Measurements from ENCODE around the gene MCRIP2.

Gene MCRIP2

DNA sequence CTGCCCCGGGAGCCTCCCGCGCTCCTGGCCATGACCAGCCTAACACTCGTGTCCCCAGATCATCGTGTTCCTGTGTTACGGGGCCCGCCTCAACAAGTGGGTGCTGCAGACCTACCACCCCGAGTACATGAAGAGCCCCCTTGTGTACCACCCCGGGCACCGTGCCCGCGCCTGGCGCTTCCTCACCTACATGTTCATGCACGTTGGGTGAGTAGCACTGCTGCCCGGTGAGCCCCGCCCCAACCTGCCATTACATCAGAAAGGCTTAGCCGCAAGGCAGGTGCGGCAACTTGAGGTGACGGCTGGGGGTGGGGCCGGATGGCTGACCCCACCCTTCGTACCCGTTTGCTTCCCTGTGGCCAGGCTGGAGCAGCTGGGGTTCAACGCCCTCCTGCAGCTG, 35.3 kb downstream of the MCRIP2 start:
- H3K27ac ChIP-seq = peak overlapping the region; percentile 98; the same call in 1 of the 2 replicates
- TF ChIP-seq, protein P1, sequence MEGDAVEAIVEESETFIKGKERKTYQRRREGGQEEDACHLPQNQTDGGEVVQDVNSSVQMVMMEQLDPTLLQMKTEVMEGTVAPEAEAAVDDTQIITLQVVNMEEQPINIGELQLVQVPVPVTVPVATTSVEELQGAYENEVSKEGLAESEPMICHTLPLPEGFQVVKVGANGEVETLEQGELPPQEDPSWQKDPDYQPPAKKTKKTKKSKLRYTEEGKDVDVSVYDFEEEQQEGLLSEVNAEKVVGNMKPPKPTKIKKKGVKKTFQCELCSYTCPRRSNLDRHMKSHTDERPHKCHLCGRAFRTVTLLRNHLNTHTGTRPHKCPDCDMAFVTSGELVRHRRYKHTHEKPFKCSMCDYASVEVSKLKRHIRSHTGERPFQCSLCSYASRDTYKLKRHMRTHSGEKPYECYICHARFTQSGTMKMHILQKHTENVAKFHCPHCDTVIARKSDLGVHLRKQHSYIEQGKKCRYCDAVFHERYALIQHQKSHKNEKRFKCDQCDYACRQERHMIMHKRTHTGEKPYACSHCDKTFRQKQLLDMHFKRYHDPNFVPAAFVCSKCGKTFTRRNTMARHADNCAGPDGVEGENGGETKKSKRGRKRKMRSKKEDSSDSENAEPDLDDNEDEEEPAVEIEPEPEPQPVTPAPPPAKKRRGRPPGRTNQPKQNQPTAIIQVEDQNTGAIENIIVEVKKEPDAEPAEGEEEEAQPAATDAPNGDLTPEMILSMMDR (IDR thresholded peaks at IDR 0.05) = no peak
- no peak for TF ChIP-seq ZFX (IDR thresholded peaks at IDR 0.05; ENCODE audit: borderline replicate concordance)

DNA sequence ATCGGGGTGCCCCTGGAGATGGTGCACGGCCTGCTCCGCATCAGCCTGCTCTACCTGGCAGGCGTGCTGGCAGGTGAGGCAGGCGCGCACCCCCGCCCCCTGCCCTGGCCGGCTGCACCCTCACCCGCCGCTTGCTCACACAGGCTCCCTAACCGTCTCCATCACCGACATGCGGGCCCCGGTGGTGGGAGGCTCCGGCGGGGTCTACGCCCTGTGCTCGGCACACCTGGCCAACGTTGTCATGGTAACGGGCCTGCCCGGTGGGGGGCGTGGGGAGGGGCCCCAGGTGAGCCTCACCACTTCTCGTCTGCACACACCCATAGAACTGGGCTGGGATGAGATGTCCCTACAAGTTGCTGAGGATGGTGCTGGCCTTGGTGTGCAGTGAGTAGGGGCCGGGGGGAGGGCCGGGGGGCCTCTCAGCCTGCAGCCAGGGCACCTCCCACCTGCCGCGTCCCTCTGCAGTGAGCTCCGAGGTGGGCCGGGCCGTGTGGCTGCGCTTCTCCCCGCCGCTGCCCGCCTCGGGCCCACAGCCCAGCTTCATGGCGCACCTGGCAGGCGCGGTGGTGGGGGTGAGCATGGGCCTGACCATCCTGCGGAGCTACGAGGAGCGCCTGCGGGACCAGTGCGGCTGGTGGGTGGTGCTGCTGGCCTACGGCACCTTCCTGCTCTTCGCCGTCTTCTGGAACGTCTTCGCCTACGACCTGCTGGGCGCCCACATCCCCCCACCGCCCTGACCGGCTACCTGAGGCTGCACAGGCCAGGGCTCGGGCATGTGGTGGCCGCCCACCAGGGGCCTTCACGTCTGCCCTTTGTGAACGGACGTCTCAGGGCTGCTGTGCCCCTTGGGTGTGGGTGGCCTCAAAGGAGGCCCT, 35.9 kb downstream of the MCRIP2 start:
- H3K27ac ChIP-seq = peak overlapping the region; percentile 98
- TF ChIP-seq ZFX (IDR thresholded peaks at IDR 0.05; ENCODE audit: borderline replicate concordance) = no peak
- TF ChIP-seq, protein P1 (IDR thresholded peaks at IDR 0.05) = no peak

DNA sequence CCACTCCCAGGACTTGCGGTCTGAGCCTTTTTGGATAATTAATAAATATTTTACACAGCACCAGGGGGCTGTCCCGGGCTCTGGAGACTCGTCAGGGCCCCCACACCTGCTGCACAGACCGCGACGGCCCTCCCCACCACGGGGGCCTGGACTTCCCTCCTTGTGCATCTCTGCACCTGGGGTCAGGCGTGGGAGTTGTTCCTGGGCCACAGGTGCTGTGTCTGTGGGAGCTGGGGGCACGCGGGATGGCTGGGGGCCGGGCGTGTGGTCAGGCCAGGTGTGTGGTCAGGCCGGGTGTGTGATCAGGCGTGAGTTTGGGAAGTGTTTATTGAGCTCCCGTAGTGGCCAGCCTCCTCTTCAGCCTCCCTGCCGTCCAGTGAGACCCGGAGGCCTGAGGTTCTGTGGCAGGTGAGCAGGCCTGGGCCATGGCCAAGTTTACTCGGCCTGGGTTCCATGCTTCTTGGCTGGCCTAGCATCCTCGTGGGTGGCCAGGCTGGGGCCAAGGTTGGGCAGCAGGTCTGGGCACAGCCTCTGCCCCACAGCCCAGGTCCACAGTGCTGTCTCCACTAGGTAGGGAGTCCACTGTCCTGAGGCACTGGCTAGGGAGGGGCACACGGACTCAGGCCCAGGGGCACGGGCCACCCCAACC, 36.7 kb downstream of the MCRIP2 start:
- peak overlapping the region; percentile 98 for H3K27ac ChIP-seq
- TF ChIP-seq, protein P1 (IDR thresholded peaks at IDR 0.05) = no peak
- no peak for TF ChIP-seq ZFX (IDR thresholded peaks at IDR 0.05; ENCODE audit: borderline replicate concordance)

DNA sequence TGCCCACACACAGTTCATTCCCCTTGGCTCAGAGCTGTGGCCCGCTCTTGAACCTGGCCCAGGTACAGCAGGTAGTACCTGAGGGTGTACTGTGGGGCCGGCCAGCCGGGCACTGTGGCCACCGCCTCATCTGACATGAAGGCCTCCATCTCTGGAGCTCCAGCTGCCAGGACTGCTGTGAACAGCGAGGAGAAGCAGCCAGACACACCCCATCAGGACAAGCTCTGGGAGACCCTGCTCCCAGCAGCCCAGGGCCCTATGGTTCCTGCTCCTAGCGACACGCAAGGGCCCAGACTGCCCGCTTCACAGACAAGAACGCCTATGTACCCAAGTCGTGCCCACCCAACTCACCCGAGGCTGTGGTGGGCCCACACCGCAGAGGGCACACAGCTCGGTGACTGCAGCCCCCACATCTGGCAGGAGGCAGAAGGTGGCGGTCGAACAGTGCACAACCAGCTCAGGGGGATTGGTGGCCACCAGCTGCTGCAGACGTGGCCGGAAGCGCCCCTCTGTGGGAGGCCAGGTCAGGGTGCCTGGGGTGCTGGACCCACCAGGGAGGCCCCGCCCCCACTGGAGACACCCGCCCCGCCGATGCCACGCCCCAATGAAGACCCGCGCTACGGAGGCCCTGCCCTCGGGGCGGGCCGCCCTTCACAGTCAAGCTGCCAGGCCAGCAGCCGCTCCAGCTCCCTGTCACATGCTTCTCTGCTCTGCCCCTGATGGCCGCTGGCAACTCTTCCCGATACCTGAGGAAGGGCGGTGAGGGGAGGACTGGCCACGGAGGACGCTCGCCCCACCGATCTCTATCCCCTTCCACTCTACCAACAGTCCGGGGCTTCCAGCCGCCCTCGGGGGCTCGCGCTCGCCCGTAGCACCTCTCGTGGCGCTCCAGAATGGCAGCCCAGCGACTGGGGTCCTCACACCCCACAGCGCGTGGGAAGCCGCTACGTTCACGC, 37.5 kb downstream of the MCRIP2 start:
- peak overlapping the region; percentile 98 for H3K27ac ChIP-seq
- TF ChIP-seq, protein P1 (IDR thresholded peaks at IDR 0.05) = no peak

DNA sequence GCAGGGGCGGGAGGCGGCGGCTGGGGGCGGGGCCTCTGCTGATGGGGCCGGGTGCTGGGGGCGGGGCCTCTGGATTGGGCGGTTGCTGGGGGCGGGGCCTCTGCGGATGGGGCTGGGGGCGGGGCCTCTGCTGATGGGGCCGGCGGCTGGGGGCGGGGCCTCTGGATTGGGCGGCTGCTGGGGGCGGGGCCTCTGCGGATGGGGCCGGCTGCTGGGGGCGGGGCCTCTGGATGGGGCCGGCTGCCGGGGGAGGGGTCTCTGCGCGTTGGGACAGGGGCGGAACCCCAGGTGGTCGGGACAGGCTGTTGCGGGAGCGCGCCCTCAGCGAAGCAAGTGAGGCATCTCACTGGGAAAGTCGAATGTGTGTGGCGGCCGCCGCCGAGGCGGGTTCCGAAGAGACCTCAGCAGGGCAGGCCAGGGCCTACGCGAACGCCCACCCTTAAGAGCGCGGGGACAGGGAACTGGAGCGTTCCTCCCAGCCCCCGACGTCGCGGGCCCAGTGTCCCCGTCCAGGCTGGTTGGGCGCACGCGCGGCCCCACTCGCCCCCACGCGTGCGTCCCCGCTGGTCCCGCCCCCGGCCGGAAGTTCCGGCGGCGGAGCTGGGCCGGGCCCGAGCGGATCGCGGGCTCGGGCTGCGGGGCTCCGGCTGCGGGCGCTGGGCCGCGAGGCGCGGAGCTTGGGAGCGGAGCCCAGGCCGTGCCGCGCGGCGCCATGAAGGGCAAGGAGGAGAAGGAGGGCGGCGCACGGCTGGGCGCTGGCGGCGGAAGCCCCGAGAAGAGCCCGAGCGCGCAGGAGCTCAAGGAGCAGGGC, 38.4 kb downstream of the MCRIP2 start, which contains the start of gene STUB1:
Gene STUB1, plus strand, starts transcription at position 597 of the 811 bp plus-strand sequence. Its CDS starts 116 bp downstream, at position 713.
- TF ChIP-seq, protein P1 (IDR thresholded peaks at IDR 0.05) = no peak
- no peak for TF ChIP-seq ZFX (IDR thresholded peaks at IDR 0.05; ENCODE audit: borderline replicate concordance)
- H3K27ac ChIP-seq = peak within 1 kb of the TSS; percentile 98

DNA sequence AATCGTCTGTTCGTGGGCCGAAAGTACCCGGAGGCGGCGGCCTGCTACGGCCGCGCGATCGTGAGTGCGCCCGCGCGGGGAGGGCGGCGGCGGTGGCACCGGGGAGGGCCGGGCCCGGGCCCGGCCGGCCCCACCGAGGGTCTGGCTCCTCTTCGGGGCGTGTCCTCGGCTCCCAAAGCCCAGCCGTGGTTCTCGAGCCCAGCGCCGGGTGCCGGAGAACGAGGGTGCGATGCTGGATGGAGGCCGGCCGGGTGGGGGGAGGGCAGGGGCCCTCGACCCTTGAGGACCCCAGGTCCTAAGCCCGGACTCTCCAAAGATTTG, 39.0 kb downstream of the MCRIP2 start:
- no peak for TF ChIP-seq ZFX (IDR thresholded peaks at IDR 0.05; ENCODE audit: borderline replicate concordance)
- TF ChIP-seq, protein P1 (IDR thresholded peaks at IDR 0.05) = no peak
- H3K27ac ChIP-seq = peak overlapping the region; percentile 98

Data from 22Rv1 (cell line).